Caco-2 (cell line): Measurements from ENCODE around the gene ICA1. TPM values are rescaled to one million over a fixed set of nuclear protein-coding genes. Genes with fewer than 3 reads are reported as not detected.

ENCODE experiments used
- BruUV-seq: library from RNA; stranded (reverse); fragments of 400-500 nt; replicated peaks from 2 replicates; lab custom pipeline; 2021; lab: Mats Ljungman, UMichigan
- CTCF ChIA-PET: fragments of 300-600 bp; sonication (Branson Sonifier 250); formaldehyde crosslinking; loops from one replicate; lab custom pipeline; 2022; ENCODE audit warnings: antibody characterized with exemption; lab: Charles Lee
- POLR2A ChIA-PET: fragments of 300-600 bp; sonication (Branson Sonifier 250); formaldehyde crosslinking; loops from one replicate; lab custom pipeline; 2022; ENCODE audit warnings: antibody characterized with exemption; lab: Charles Lee
- DNase-seq, 2 experiments: peaks; one replicate each; pipeline versions ENCODE4 v3.0.0 to v3.0.0-alpha.2; 2020 to 2022
- H3K27me3 ChIP-seq: replicated peaks from 2 replicates; pipeline ENCODE4 v1.6.0; 2011; ENCODE audit warnings: low read length; ENCODE audit not compliant: control insufficient read depth, insufficient read depth
- H3K36me3 ChIP-seq: 2 replicates; pipeline ENCODE4 v1.5.1; 2011; ENCODE audit warnings: low read length; ENCODE audit not compliant: control insufficient read depth, insufficient read depth
- H3K4me1 ChIP-seq: fragments of 250-450 bp; sonication (Bioruptor Pico); 2 replicates; pipeline ENCODE4 v1.5.1; 2020; ENCODE audit warnings: mild to moderate bottlenecking
- H3K4me3 ChIP-seq: 2 replicates; pipeline ENCODE4 v1.5.1; 2011; ENCODE audit warnings: low read depth, mild to moderate bottlenecking, control low read depth, low read length
- H3K9me3 ChIP-seq: fragments of 250-450 bp; sonication (Bioruptor Pico); 2 replicates; pipeline ENCODE4 v1.5.1; 2020; ENCODE audit warnings: mild to moderate bottlenecking, moderate library complexity
- H3K27ac Mint-ChIP-seq: one replicate; pipeline ENCODE4 v1.8.0; 2022; ENCODE audit warnings: mixed read lengths; ENCODE audit not compliant: unreplicated experiment
- H3K27me3 Mint-ChIP-seq: one replicate; pipeline ENCODE4 v1.8.0; 2022; ENCODE audit warnings: mixed read lengths; ENCODE audit not compliant: insufficient read depth, unreplicated experiment
- H3K36me3 Mint-ChIP-seq: one replicate; pipeline ENCODE4 v1.8.0; 2022; ENCODE audit warnings: mild to moderate bottlenecking, mixed read lengths; ENCODE audit not compliant: insufficient read depth, unreplicated experiment
- H3K4me1 Mint-ChIP-seq: one replicate; pipeline ENCODE4 v1.8.0; 2022; ENCODE audit warnings: low read depth, mixed read lengths; ENCODE audit not compliant: unreplicated experiment
- H3K4me3 Mint-ChIP-seq: one replicate; pipeline ENCODE4 v1.8.0; 2022; ENCODE audit warnings: mild to moderate bottlenecking, moderate library complexity, mixed read lengths; ENCODE audit not compliant: unreplicated experiment
- H3K9me3 Mint-ChIP-seq: one replicate; pipeline ENCODE4 v1.8.0; 2022; ENCODE audit warnings: mixed read lengths; ENCODE audit not compliant: unreplicated experiment
- CTCF ChIP-seq, 2 experiments: fragments of 200-600 bp in 1 of 2; IDR thresholded peaks; 1 replicate in 1 of 2; 2 replicates in 1 of 2; pipeline versions ENCODE4 v1.5.1 to v1.8.0; 2011 to 2022; ENCODE audit warnings: antibody characterized with exemption in 1 of 2, control low read depth in 1 of 2, inconsistent platforms in 1 of 2, low read depth in 1 of 2, low read length in 1 of 2, mild to moderate bottlenecking in 1 of 2, moderate library complexity in 1 of 2; ENCODE audit not compliant: insufficient read depth in 1 of 2, severe bottlenecking in 1 of 2, unreplicated experiment in 1 of 2
- intact Hi-C: fragments of 100-400 bp; cut with micrococcal nuclease; formaldehyde crosslinking; loops from one replicate; pipeline ENCODE4 v1.10.0; 2022; ENCODE audit not compliant: unreplicated experiment
- total RNA-seq: library from RNA; stranded (reverse); gene quantifications from 2 replicates; pipeline ENCODE4 v1.2.3, GENCODE V29; 2022

Gene ICA1
- total RNA-seq, 1 experiment from 2014 or later = 34.2 TPM

GRCh38 chr7:8258166-8258565, 3.8 kb downstream of the ICA1 start:
- Mint-ChIP-seq H3K27me3 (no peaks in the 10 kb centered on the region), H3K36me3 (peaks cover 6% of the 10 kb centered on the region), H3K27ac (no peak overlapping the region), H3K4me1 (peaks cover 13% of the 10 kb centered on the region), H3K9me3 (no peaks in the 10 kb centered on the region), H3K4me3 (no peak overlapping the region)
- intact Hi-C loops = no loop called here
- no peaks in the 10 kb centered on the region for H3K36me3 ChIP-seq
- no peaks in the 10 kb centered on the region for H3K27me3 ChIP-seq
- no TSS peak for BruUV-seq
- H3K4me3 ChIP-seq = no peak overlapping the region
- no peaks in the 10 kb centered on the region for H3K9me3 ChIP-seq
- H3K4me1 ChIP-seq = peaks cover 15% of the 10 kb centered on the region; the same call in 1 of the 2 replicates
- no peak for DNase-seq
- ChIA-PET CTCF (no interaction called here), POLR2A (no interaction called here)
- no peak for TF ChIP-seq CTCF (IDR thresholded peaks at IDR 0.05; ENCODE audit: insufficient read depth in 1 of 2, low read depth in 1 of 2, low read length in 1 of 2, severe bottlenecking in 1 of 2, unreplicated experiment in 1 of 2)

- intact Hi-C loops = no loop called here
- H3K4me3 ChIP-seq = no peak overlapping the region
- no peaks in the 10 kb centered on the region for H3K27me3 ChIP-seq
- H3K36me3 ChIP-seq = no peaks in the 10 kb centered on the region
- Mint-ChIP-seq H3K4me1 (peaks cover 13% of the 10 kb centered on the region), H3K27me3 (no peaks in the 10 kb centered on the region), H3K36me3 (peaks cover 6% of the 10 kb centered on the region), H3K4me3 (no peak overlapping the region), H3K9me3 (no peaks in the 10 kb centered on the region), H3K27ac (no peak overlapping the region)
- peak; percentile 28 to 40 for DNase-seq
- ChIA-PET CTCF (no interaction called here), POLR2A (no interaction called here)
- H3K4me1 ChIP-seq = peaks cover 15% of the 10 kb centered on the region; the same call in 1 of the 2 replicates
- TF ChIP-seq CTCF (IDR thresholded peaks at IDR 0.05; ENCODE audit: insufficient read depth in 1 of 2, low read depth in 1 of 2, low read length in 1 of 2, severe bottlenecking in 1 of 2, unreplicated experiment in 1 of 2) = no peak
- no peaks in the 10 kb centered on the region for H3K9me3 ChIP-seq
- no TSS peak for BruUV-seq
Observed at GRCh38 chr7:8255680-8256655, 6.0 kb downstream of the ICA1 start.

- BruUV-seq = no TSS peak
- CTCF ChIA-PET = no interaction called here
Observed at GRCh38 chr7:8254667-8255066, 7.3 kb downstream of the ICA1 start.

More at GRCh38 chr7:8254667-8255066, 7.3 kb downstream of the ICA1 start:
- no peak for TF ChIP-seq CTCF (IDR thresholded peaks at IDR 0.05; ENCODE audit: insufficient read depth in 1 of 2, low read depth in 1 of 2, low read length in 1 of 2, severe bottlenecking in 1 of 2, unreplicated experiment in 1 of 2)
- POLR2A ChIA-PET = no interaction called here
- H3K4me3 ChIP-seq = no peak overlapping the region
- Mint-ChIP-seq H3K4me3 (no peak overlapping the region), H3K27me3 (no peaks in the 10 kb centered on the region), H3K27ac (no peak overlapping the region), H3K9me3 (no peaks in the 10 kb centered on the region), H3K36me3 (peaks cover 6% of the 10 kb centered on the region), H3K4me1 (peaks cover 7% of the 10 kb centered on the region)
- no peak for DNase-seq
- H3K27me3 ChIP-seq = no peaks in the 10 kb centered on the region
- peaks cover 9% of the 10 kb centered on the region; the same call in 1 of the 2 replicates for H3K4me1 ChIP-seq
- intact Hi-C loops = no loop called here
- no peaks in the 10 kb centered on the region for H3K36me3 ChIP-seq
- H3K9me3 ChIP-seq = no peaks in the 10 kb centered on the region
